HFF-Myc (cell line): ENCODE measurements around the gene ZIM2.
"Not testable (repeated sequence)": the region's sequence is repeated elsewhere in the genome, so short reads cannot be mapped to it uniquely, and the experiment has no call there.

ENCODE experiments used
- DNase-seq: peaks from one replicate; pipeline ENCODE4 v3.0.0-alpha.2; 2011; ENCODE audit warnings: low read depth; ENCODE audit errors: extremely low read depth
- H3K4me3 ChIP-seq: replicated peaks from 2 replicates; pipeline ENCODE4 v1.5.1; 2011; ENCODE audit warnings: low read depth, mild to moderate bottlenecking, control low read depth, low read length
- CTCF ChIP-seq: IDR thresholded peaks from 2 replicates; pipeline ENCODE4 v1.5.1; 2012; ENCODE audit warnings: mild to moderate bottlenecking, low read depth, low read length, control low read depth; ENCODE audit errors: missing control alignments

ZIM2 gene

DNA sequence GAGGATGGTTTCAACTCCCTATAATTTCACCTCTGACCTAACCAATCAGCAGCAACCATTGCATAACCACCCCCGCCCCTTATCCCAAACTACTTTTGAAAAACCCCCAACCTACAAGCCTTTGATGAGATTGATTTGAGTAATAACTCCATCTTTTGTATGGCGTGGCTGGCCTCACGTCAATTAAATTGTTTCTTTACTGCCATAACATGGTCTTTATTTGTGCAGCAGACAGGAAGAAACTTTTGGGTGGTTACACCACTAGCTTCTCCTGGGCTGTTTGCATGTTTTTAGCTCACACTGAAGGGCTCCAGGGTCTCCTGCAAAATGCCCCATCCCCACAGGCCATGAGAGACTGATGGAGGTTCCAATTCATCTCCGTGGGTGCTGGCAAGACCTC lies 34.0 kb upstream of the ZIM2 start:
- H3K4me3 ChIP-seq = no peak overlapping the region
- no peak for TF ChIP-seq CTCF
- no peak for DNase-seq

DNA sequence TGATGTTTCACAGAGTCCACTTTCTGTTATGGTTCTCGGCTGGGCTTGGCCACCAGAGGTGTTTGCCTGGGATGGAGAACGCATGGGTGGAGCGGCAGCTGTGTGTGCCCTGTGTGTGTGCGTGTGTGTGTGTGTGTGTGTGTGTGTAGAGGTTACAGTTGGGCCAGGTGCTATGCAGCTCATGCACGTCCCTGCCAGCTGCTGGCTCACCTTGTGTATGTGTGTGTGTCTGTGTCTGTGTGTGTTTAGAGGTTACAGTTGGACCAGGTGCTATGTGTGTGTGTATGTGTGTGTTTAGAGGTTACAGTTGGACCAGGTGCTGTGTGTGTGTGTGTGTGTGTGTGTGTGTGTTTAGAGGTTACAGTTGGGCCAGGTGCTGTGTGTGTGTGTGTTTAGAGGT lies 33.0 kb upstream of the ZIM2 start:
- H3K4me3 ChIP-seq = no peak overlapping the region

GRCh38 chr19:56869886-56870285 lies 29.4 kb upstream of the ZIM2 start:
- no peak overlapping the region for H3K4me3 ChIP-seq
- DNase-seq = no peak
- TF ChIP-seq CTCF = no peak

More for the DNA sequence above, 33.0 kb upstream of the ZIM2 start:
- no peak for DNase-seq
- TF ChIP-seq CTCF = no peak

GRCh38 chr19:56868446-56868845 lies 27.9 kb upstream of the ZIM2 start:
- no peak overlapping the region for H3K4me3 ChIP-seq
- no peak for DNase-seq
- no peak for TF ChIP-seq CTCF

GRCh38 chr19:56866538-56866937 lies 26.0 kb upstream of the ZIM2 start:
- H3K4me3 ChIP-seq = no peak overlapping the region
- no peak for DNase-seq
- TF ChIP-seq CTCF = no peak

GRCh38 chr19:56864443-56865125 lies 24.1 kb upstream of the ZIM2 start:
- no peak for TF ChIP-seq CTCF
- no peak overlapping the region for H3K4me3 ChIP-seq
- no peak for DNase-seq

- TF ChIP-seq CTCF = no peak
- no peak overlapping the region for H3K4me3 ChIP-seq
- DNase-seq = no peak
Observed at GRCh38 chr19:56862741-56863140, 22.2 kb upstream of the ZIM2 start.

- not testable (repeated sequence) for DNase-seq, H3K4me3 ChIP-seq
Observed at GRCh38 chr19:56860409-56860808, 19.9 kb upstream of the ZIM2 start.
